Activated CD8-positive, alpha-beta memory T cell treated with anti-CD3 and anti-CD28 coated beads, Interleukin-2, amount 50 U/mL, for 24 hours (primary cell): ENCODE results near the gene ARHGEF6.
"Not testable (repeated sequence)": the region's sequence is repeated elsewhere in the genome, so short reads cannot be mapped to it uniquely, and the experiment has no call there.

ENCODE experiments used
- DNase-seq: peaks from one replicate; pipeline ENCODE4 v3.0.0-alpha.2; 2020; ENCODE audit errors: extremely low read depth

ARHGEF6 gene

GRCh38 chrX:136780763-136781162 is at the start of gene ARHGEF6:
Gene ARHGEF6, minus strand, starts transcription at chrX:136780932. Its CDS starts 50 bp downstream, at chrX:136780882.
- DNase-seq = no peak

- DNase-seq = no peak
These were observed 48.7 kb upstream of the ARHGEF6 start for GRCh38 chrX:136829413-136829812.

- DNase-seq = no peak
These were observed 48.1 kb upstream of the ARHGEF6 start for GRCh38 chrX:136828830-136829229.

GRCh38 chrX:136827026-136827425 is 46.3 kb upstream of the ARHGEF6 start:
- no peak for DNase-seq

- DNase-seq = no peak
These were observed 45.0 kb upstream of the ARHGEF6 start for GRCh38 chrX:136825771-136826170.

GRCh38 chrX:136823175-136823574 is 42.4 kb upstream of the ARHGEF6 start:
- no peak for DNase-seq

GRCh38 chrX:136822337-136823095 is 41.8 kb upstream of the ARHGEF6 start:
- DNase-seq = no peak

- DNase-seq = not testable (repeated sequence)
These were observed 39.0 kb upstream of the ARHGEF6 start for GRCh38 chrX:136819756-136820155.

- no peak for DNase-seq
These were observed 38.4 kb upstream of the ARHGEF6 start for GRCh38 chrX:136819031-136819703.

- DNase-seq = no peak
These were observed 36.2 kb upstream of the ARHGEF6 start for GRCh38 chrX:136816975-136817374.

- no peak for DNase-seq
These were observed 34.4 kb upstream of the ARHGEF6 start for GRCh38 chrX:136814847-136815750.

GRCh38 chrX:136812286-136812685 is 31.6 kb upstream of the ARHGEF6 start:
- DNase-seq = no peak

GRCh38 chrX:136810493-136810892 is 29.8 kb upstream of the ARHGEF6 start:
- no peak for DNase-seq

GRCh38 chrX:136806891-136807410 is 26.2 kb upstream of the ARHGEF6 start:
- no peak for DNase-seq

- no peak for DNase-seq
These were observed 21.8 kb upstream of the ARHGEF6 start for GRCh38 chrX:136802515-136802914.

- DNase-seq = no peak
These were observed 17.1 kb upstream of the ARHGEF6 start for GRCh38 chrX:136797787-136798186.

- DNase-seq = not testable (repeated sequence)
These were observed 14.4 kb upstream of the ARHGEF6 start for GRCh38 chrX:136795132-136795531.

GRCh38 chrX:136794660-136795059 is 13.9 kb upstream of the ARHGEF6 start:
- DNase-seq = not testable (repeated sequence)

- DNase-seq = no peak
These were observed 13.3 kb upstream of the ARHGEF6 start for GRCh38 chrX:136794080-136794479.

GRCh38 chrX:136789856-136790255 is 9.1 kb upstream of the ARHGEF6 start:
- DNase-seq = no peak

GRCh38 chrX:136784231-136784630 is 3.5 kb upstream of the ARHGEF6 start:
- no peak for DNase-seq

GRCh38 chrX:136783159-136783558 is 2.4 kb upstream of the ARHGEF6 start:
- no peak for DNase-seq
